Hematopoietic multipotent progenitor cell (in vitro differentiated cells): Measurements from ENCODE around the gene PKIB. TPM values are rescaled to one million over a fixed set of nuclear protein-coding genes. Genes with fewer than 3 reads are reported as not detected.
"Not testable (repeated sequence)": the region's sequence is repeated elsewhere in the genome, so short reads cannot be mapped to it uniquely, and the experiment has no call there.

Experiments used
- DNase-seq, 3 donors: peaks; one replicate each; pipeline ENCODE4 v3.0.0-alpha.2; 2011 to 2015; ENCODE audit warnings: low read depth in 2 of 3, low spot score in 2 of 3
- total RNA-seq: library from RNA; depleted of rRNA; stranded (reverse); fragments of >200 nt; gene quantifications from one replicate; pipeline ENCODE4 v1.2.3, GENCODE V29; 2012

The PKIB gene
- total RNA-seq, 1 donor, result not detected

DNA sequence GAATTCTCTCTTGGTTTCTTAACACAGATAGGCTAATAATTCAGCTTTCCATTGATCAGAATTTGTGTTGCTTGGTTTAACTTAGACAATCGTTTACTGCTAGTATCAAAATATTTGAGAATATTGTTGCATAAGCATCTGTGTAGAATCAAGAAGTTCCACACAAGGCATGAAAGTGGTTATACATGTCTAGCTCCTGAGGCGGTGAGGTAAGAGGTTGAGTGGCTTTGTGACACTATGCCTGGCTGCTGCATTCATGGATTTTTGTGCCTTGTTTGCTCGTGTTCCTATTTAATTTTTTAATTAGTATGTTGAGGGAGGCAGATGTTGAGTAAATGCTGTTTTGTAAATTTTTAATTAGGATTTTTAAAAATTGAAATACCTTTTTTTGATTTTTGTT lies 10.2 kb downstream of the PKIB start:
- no peak for DNase-seq

DNA sequence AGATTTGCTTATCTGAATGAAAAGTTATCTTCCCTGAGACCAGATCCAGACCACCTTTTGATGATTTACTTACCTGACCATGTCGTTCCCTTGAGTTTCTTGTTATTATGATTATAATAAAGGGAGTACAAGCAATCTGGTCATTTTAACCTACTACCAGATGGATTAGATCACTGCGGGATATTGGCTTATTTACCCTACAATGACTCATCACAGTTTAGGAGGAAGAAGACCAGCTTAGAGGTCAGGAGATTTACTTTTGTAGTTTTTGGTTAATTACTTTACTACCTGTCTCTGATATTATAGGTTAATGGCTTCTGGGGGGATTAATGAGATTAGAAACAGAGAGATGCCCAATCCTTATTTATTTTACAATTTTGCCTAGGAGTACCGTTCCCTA lies 10.7 kb downstream of the PKIB start:
- DNase-seq, result no peak

- DNase-seq, result no peak
Observed at GRCh38 chr6:122621638-122622037, 11.4 kb downstream of the PKIB start.

- no peak for DNase-seq
Observed at GRCh38 chr6:122622479-122622878, 12.3 kb downstream of the PKIB start.

DNA sequence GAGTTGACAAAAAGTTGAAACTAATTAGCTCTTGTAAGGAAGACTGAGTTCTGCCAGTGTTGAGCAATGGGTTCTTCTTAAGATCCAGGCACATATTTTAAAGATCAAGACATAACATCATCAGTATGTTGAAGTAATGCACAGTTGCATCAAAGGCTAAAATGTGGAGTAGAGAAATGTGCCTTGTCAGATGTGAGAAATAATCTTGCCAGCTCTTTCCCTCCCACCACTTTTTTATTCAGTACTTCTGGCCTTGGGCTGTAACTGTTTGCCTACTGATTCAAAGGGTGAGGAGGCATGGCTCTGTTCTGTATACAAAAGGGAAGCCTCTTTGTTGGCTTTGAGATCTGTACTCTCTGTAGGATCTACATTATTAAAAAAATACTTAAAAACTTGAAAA lies 13.1 kb downstream of the PKIB start:
- DNase-seq, result no peak

- no peak for DNase-seq
Observed at GRCh38 chr6:122624853-122625252, 14.6 kb downstream of the PKIB start.

- DNase-seq, result no peak
Observed at GRCh38 chr6:122628714-122629113, 18.5 kb downstream of the PKIB start.

- DNase-seq, result no peak
Observed at GRCh38 chr6:122631571-122632249, 21.5 kb downstream of the PKIB start.

GRCh38 chr6:122640366-122640765 lies 30.2 kb downstream of the PKIB start:
- no peak for DNase-seq

GRCh38 chr6:122641819-122642218 lies 31.6 kb downstream of the PKIB start:
- DNase-seq, result no peak

DNA sequence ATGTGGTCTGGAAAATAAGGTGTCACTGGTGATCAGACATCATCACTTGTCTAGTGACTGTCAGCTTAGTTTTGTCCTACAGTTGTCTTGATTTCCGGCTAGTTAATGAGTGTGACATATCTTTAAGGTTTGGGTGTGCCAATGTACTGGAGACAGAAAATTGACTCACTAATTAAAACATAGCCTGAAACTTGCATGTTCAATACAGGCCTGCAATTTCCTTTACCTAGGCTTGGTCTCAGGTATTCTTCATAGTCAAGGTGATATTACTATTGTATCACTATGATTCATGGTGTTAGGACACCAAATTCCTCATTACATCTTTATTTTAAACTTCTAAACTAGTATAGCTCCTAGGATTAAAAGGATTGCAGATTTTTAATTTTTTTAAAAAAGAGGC lies 32.4 kb downstream of the PKIB start:
- not testable (repeated sequence) for DNase-seq

DNA sequence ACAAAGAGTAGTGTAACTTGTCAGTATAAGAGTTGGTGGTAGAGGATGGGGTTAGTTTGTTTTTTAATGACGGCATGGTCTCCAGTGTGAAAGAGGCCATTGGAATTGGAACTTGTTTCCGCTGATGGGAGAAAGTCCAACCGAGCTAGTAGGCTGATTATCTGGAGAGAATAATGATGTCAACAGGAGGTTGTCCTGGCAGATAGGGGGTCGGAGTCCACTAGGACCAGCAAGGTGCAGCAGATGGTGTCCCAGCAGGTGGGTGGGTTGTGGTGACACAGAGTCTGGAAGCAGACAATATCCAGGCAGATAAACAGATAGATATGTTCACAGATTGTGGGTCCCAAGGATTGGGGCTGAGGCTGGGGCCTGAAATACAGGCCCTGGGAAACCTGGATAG lies 35.1 kb downstream of the PKIB start:
- DNase-seq, result no peak

DNA sequence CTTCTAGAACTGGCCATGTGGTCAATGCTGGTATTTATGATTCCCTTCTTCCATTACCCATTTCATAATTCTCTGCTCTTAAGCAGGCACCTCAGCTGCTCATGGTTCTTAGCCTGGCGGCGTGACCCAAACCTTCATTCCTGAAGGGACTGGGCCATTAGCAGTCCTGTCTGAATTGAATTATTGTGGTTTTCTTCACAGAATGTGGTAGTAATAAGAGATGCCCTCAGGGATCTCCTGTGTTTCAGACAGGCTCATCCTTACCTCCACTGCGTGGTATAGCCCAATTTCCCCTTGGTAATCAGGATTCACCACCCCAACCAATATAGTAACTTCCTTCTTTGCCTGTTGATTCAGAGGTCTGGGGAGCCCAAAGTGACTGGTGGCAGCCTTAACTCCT lies 37.6 kb downstream of the PKIB start:
- no peak for DNase-seq

GRCh38 chr6:122648726-122649125 lies 38.5 kb downstream of the PKIB start:
- DNase-seq, result no peak

- no peak for DNase-seq
Observed at GRCh38 chr6:122649701-122650100, 39.5 kb downstream of the PKIB start.

- DNase-seq, result no peak
Observed at GRCh38 chr6:122650403-122650802, 40.2 kb downstream of the PKIB start.

DNA sequence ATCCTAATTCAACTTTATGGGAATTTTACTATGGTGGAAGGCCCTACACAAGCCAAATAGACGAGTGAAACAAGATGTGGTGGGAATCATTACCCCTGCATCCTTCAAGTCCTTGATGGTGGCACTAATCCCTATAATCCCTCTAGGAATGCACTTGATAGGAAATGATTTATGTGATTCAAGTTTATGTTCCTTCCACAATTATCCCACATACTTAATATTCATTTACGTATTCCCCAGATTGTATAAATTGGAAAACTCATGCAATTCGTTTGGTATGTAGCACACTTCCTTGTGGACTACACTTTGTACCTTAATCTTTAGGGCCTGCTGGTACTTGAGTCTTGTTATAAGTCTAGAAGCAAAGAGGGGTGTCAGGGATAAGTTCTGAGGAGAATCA lies 40.8 kb downstream of the PKIB start:
- DNase-seq, result no peak

- no peak for DNase-seq
Observed at GRCh38 chr6:122651604-122652003, 41.4 kb downstream of the PKIB start.

- no peak for DNase-seq
Observed at GRCh38 chr6:122652431-122652830, 42.2 kb downstream of the PKIB start.

DNA sequence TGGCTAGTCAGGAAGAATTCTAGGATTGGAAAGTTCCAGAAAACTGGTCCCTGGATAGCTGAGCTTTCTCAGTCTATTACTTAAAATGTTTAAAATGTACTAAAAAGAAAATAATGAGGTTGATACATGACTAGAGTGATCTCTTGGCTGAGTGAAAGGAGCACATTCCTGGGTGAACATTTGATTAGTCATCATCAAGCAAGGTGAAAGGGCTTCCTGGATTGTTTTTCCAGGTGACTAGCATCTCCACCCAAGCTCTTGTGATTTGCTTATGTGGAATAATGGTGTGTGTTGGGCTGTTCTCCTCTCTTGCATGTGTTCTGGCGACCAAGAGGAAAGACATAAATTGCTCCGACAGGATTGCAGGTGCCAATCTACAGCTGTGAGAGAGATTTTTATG lies 42.9 kb downstream of the PKIB start:
- no peak for DNase-seq

DNA sequence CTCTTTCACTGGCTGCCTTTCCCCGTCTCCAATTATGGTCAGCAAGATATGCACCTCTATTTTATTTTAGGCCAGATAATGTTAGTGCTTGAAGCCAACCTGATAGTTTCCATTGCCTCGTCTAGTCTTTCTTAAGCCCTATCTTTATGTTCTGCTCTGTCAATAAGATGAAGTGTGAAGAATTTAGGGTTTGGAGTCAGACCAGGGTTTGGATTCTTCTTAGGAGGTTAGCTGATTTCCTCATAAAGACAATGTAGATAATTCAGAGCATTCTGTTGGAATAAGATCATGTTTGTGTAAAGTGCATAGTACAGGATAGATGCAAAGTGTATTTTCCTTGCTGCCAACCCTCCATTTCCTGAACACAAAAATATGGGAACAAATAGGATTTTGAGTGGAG lies 43.8 kb downstream of the PKIB start:
- DNase-seq, result no peak

DNA sequence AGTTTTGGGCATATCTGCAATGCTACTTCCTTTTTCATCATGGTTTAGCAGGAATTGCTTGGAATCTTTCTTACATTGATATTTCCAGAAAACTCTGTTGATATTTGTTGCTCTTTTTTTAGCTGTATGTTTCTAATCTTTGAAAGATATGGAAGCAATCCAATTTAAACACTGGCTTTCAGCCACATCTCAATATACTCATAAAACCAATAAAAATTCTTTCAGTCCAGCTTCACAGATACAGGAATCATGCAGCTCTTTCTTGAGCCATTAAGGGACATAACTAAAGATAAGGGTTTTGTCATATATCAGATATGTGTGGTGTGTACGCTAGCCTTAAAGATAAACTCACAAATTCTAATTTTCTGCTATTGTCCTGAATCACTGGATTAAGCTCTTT lies 47.4 kb downstream of the PKIB start:
- DNase-seq, result no peak

- DNase-seq, result no peak
Observed at GRCh38 chr6:122660296-122660695, 50.1 kb downstream of the PKIB start.
